HG02763 (cell line): ENCODE measurements around the gene FBN2.

Experiments used
- ATAC-seq: cut with Tn5 transposase; IDR thresholded peaks from one replicate; pipeline ENCODE4 v1.9.1; 2021; ENCODE audit warnings: mild to moderate bottlenecking, moderate library complexity; ENCODE audit not compliant: unreplicated experiment

FBN2 gene

GRCh38 chr5:128318691-128319090, 219.4 kb downstream of the FBN2 start:
- no peak for ATAC-seq

DNA sequence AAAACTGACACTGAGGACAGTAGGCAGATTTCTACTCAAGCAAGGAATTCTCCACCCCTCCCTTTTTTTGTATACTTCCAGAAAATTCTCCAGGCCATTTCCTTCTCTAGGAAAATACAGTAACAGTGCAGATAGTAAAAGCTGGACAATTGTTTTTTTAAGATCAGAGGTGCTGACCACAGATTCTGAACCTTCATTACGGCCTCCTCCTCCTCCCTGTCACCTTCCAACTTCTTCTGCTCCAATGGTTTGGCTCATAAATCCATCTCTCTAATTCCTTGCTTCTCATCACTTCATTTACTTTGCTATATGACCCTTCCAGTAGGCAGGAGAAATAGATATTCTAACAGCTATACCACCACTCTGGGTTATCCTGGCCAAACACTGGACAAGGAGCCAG, 220.6 kb downstream of the FBN2 start:
- no peak for ATAC-seq

- ATAC-seq = no peak
These were observed 222.4 kb downstream of the FBN2 start for GRCh38 chr5:128315671-128316070.

- ATAC-seq = no peak
These were observed 232.7 kb downstream of the FBN2 start for GRCh38 chr5:128305341-128305740.

DNA sequence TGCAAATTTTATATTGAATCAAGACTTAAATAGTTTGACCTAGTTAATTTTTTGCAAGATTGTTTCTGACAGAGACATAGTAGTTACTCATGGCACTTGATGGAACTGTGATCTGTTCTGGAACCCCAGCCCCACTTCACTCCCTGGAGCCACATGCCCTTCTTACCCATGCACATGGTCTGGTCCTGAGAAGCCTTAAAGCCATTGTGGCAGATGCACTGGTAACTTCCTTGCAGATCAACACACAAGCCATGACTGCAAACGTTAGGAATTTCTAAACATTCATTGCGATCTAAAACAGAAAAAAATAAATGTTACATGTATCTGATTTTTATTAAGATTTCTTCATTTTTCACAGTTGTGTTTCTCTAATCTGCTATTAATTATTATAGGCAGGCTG, 233.3 kb downstream of the FBN2 start:
- no peak for ATAC-seq

DNA sequence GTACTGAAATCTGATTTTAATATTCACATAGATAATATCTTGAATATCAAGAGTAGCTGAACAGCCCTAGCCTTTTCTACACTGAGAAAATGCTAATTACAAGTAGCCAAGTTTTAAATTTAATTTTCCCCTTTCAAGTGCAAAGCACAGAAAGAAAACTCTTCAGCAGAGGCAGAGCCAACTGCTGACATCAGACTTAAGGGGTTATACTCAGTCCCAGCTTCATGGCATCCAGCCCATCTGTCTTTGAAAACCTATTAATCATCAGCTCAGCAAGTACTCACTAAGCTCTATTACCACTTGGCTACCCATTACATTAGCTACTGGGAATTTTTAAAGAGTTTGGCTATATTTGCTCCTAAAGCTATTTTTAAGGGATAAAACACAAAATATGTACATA, 234.0 kb downstream of the FBN2 start:
- ATAC-seq = no peak

GRCh38 chr5:128303593-128303992, 234.5 kb downstream of the FBN2 start:
- ATAC-seq = no peak

DNA sequence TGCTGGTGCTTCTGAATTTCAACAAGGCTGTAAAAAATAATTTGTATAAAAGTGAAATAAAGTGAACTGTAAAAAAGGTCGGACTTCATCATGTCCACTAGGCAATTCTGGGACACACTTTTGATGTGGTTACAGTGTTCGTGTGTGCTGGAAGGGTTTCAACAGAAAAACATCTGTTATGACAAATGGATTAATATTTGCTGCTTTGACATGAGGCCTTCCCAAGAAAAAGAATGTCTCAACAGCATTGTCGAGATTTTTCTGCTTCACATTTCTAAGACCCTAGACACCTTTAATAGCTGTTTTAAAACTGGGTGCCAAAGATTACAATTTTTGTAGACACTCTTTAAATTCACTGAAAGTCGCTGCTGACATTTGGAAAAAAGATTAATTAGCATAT, 237.9 kb downstream of the FBN2 start:
- ATAC-seq = no peak

- ATAC-seq = no peak
These were observed 247.7 kb downstream of the FBN2 start for GRCh38 chr5:128290152-128290858.

DNA sequence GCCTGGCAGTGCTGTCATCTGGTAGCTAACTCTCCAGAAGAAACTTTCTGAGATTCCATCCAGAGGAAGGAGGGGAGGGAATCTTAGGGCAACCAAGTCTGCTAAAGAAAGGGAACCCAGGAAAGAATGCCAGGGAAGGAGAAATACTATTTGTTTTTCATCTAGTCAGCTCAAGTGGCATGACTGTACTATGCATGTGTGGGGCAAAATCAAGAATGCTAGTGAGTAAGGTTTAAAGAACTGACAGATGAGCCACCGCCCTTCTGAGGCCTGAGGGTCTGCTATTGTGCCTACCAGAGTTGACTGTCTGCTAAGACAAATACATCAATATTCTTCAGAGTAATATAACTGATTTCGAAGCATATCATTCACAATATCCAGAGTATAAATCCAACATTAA, 250.3 kb downstream of the FBN2 start:
- ATAC-seq = no peak

GRCh38 chr5:128284236-128284635, 253.8 kb downstream of the FBN2 start:
- ATAC-seq = no peak

DNA sequence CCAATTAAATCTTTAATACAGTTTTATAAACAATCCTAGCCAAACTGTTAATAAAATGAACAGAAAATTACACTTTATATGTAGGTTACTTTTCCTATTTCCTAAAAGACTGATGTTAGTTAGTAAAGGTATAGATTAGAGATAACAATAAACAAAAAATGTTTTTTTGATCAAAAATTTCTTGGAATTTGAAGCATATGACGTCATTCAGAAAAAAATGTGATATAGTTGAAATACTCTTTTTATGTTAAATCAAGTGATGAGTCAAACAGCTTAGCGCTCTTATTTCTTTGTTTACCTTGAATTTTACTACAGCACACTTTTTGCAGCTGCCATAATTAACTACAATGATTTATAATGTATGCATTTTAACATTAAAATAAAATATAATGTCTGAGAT, 258.7 kb downstream of the FBN2 start:
- no peak for ATAC-seq

GRCh38 chr5:128276537-128277216, 261.4 kb downstream of the FBN2 start:
- no peak for ATAC-seq

DNA sequence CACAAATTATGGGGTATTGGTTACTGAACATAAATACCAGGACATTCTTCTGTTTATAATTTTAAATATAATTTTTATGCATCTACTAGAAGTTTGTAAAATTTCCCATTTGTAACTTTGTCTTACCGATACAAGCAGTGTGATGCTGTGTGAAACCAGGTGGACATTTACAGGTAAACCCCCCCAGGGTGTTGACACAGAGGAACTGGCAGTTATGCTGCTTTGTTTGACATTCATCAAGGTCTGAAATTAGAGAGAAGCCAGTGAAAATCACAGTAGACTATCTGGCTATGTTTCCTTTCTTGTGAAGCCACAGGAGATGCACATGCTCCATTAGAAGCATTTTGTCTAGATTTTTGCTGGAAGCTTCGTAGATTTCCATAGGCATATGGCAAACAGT, 263.6 kb downstream of the FBN2 start:
- no peak for ATAC-seq

GRCh38 chr5:128273736-128274135, 264.3 kb downstream of the FBN2 start:
- no peak for ATAC-seq

GRCh38 chr5:128271859-128272464, 266.1 kb downstream of the FBN2 start:
- no peak for ATAC-seq

DNA sequence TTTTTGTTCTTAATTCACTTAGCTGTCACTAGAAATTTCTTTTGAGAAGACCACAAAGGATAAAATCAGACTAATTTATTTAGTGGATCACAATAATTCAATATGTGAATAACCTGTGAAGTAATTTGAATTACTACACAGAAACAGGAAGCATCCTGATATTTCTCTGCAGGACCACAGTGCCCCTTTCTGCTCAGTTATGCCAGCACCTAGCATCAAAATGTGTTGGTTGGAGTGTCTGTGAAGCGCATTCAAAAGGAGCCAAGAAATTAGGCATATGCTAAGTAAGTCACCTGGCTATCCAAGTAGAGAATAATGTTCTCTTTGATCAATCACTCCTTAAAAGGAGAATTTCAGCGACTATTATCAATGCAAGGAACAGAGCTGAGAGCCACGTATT, 267.0 kb downstream of the FBN2 start:
- ATAC-seq = no peak

DNA sequence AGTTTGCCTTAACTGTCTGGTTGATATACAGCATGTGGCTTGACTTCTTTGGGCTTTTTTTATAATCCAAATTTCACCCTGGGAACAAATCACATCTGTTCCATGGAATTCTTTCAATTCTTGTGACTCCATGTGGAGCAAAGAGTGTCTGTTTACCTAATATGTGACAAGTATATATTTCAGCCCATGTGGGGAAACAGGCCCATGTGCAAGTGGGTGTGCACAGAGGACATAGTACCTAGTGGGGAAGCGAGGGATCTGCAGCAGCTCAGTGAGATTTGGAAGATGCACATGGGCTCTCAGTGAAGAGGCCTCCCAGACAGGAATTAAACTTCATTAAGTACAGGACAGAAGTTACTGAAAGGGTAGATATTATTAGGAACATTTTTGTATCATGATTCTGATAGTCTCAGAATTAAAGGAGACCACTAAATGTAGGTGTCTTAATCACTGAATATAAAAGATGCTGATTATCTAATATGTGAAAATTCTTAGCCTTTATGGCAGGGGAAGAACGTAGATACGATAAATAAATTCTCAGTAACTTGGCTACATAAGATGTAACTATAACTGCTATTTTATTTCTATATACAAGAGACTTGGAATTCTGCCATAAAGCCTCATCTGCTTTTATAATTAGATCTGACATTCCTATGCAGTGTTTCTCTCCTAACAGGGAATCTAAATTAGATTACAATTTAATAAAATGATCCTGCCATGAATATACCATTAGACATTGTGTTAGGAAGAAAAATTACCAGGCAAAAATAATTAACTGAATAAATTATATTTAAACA, 273.3 kb downstream of the FBN2 start:
- ATAC-seq = no peak

DNA sequence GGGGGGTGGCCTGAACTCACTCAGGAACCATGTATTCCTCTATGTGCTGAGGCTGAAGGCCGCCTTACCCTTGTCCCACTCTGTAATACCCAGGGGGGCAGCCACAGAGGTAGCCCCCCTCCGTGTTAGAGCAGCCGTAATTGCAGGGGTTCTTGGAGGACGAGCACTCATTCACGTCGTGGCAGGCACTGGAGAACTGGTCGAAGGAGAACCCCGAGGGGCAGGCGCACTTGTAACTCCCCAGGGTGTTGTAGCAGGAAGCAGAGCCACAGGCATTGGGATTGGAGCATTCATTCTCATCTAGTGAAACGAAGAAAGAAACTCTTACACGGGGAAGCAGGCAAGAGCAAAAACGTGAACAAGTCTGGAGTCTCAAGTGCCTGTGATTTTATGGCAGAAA, 274.7 kb downstream of the FBN2 start:
- no peak for ATAC-seq

- ATAC-seq = no peak
These were observed 275.1 kb downstream of the FBN2 start for GRCh38 chr5:128262911-128263310.

- no peak for ATAC-seq
These were observed 278.4 kb downstream of the FBN2 start for GRCh38 chr5:128259607-128260021.

- no peak for ATAC-seq
These were observed 279.7 kb downstream of the FBN2 start for GRCh38 chr5:128258372-128258771.
